Measurements from ENCODE around the gene CYB5RL. TPM values are rescaled to one million over a fixed set of nuclear protein-coding genes. Genes with fewer than 3 reads are reported as not detected.

Gene CYB5RL
- polyA plus RNA-seq, 1 donor (not counting 4 experiments of a cell fraction or from before 2014, with no cell fraction given) = 1.3 TPM

DNA sequence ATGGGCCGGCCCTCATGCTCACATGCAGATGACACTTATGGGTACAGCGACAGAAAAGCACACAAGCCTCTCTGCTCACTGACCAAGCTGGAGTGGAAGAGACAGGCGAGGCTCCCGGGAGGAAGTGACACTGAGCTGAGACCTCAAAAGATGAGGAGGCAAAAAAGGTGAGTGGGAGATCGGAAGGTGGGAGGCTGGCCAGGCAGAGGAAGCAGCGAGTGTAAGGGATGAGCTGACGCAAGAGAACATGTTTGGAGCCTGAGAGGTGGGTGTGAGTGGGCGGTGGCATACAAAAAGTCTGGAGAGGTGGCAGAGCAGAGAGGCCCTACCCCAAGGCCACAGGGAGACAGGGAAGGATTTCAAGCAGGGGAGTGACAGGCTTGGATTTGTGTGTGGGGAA is 28.8 kb downstream of the CYB5RL start:
- DNase-seq (ENCODE audit: low read depth, low spot score) = no peak

DNA sequence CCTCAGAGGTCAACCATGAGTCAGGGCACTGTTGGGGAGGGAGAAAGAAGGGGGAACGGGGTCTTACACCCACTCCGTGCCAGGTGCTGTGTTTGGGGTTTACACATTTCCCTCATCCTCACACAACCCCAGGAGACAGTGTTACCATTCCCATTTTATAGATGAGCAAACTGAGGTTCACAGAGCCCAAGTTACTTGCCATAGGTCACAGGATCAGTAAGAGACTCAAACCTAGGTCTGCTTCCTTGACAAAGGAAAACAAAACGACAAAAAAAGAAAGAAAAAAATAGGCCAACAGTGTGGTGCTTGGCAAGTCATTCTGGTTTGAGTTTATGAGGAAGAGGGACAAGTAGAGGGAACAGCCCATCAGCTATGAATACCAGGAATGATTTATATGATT is 30.8 kb downstream of the CYB5RL start:
- TF ChIP-seq EZH2 (IDR thresholded peaks at IDR 0.05; ENCODE audit: low read length) = no peak
- TF ChIP-seq, protein P1, sequence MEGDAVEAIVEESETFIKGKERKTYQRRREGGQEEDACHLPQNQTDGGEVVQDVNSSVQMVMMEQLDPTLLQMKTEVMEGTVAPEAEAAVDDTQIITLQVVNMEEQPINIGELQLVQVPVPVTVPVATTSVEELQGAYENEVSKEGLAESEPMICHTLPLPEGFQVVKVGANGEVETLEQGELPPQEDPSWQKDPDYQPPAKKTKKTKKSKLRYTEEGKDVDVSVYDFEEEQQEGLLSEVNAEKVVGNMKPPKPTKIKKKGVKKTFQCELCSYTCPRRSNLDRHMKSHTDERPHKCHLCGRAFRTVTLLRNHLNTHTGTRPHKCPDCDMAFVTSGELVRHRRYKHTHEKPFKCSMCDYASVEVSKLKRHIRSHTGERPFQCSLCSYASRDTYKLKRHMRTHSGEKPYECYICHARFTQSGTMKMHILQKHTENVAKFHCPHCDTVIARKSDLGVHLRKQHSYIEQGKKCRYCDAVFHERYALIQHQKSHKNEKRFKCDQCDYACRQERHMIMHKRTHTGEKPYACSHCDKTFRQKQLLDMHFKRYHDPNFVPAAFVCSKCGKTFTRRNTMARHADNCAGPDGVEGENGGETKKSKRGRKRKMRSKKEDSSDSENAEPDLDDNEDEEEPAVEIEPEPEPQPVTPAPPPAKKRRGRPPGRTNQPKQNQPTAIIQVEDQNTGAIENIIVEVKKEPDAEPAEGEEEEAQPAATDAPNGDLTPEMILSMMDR (optimal IDR thresholded peaks at IDR 0.05 in 1 of 3, IDR thresholded peaks at IDR 0.05 in 1 of 3, conservative IDR thresholded peaks at IDR 0.05 in 1 of 3; ENCODE audit: extremely low read depth in 1 of 3, insufficient read depth in 2 of 3, low read length in 3 of 3) = no peak

More for the DNA sequence above, 28.8 kb downstream of the CYB5RL start:
- H3K79me2 ChIP-seq (ENCODE audit: control insufficient read depth, insufficient read depth, low read length) = no peaks in the 10 kb centered on the region
- no peak overlapping the region for H2AFZ ChIP-seq (ENCODE audit: control insufficient read depth, low read length)
- no peak overlapping the region for H3K4me3 ChIP-seq (ENCODE audit: control insufficient read depth in 2 of 3, extremely low read depth in 1 of 3, insufficient read depth in 2 of 3, low read depth in 1 of 3, low read length in 3 of 3)
- no peak overlapping the region for H3K4me2 ChIP-seq (ENCODE audit: control insufficient read depth, extremely low read depth, insufficient read depth, low read depth, low read length)
- H3K36me3 ChIP-seq (ENCODE audit: control insufficient read depth in 2 of 2, extremely low read depth in 1 of 2, insufficient read depth in 2 of 2, low read length in 2 of 2) = no peaks in the 10 kb centered on the region
- H3K9ac ChIP-seq (ENCODE audit: control insufficient read depth, extremely low read depth, insufficient read depth, low read length) = no peak overlapping the region
- TF ChIP-seq, protein P1 (optimal IDR thresholded peaks at IDR 0.05 in 1 of 3, IDR thresholded peaks at IDR 0.05 in 1 of 3, conservative IDR thresholded peaks at IDR 0.05 in 1 of 3; ENCODE audit: extremely low read depth in 1 of 3, insufficient read depth in 2 of 3, low read length in 3 of 3) = no peak
- no peak for TF ChIP-seq EZH2 (IDR thresholded peaks at IDR 0.05; ENCODE audit: low read length)
- dilution Hi-C loops (cut with MboI; ENCODE audit: extremely low pct_ligation_motif_present, low sequenced_read_pairs) = no loop called here
- FAIRE-seq = no peak
- H3K4me1 ChIP-seq (ENCODE audit: control insufficient read depth, extremely low read depth, insufficient read depth, low read length) = peaks cover 23% of the 10 kb centered on the region
- peaks cover 3% of the 10 kb centered on the region for H3K9me1 ChIP-seq (ENCODE audit: control insufficient read depth, extremely low read depth, insufficient read depth, low read length)
- H3K27me3 ChIP-seq (ENCODE audit: control insufficient read depth, extremely low read depth, insufficient read depth, low read length) = no peaks in the 10 kb centered on the region
- H3K27ac ChIP-seq (ENCODE audit: control insufficient read depth, insufficient read depth, low read length) = no peak overlapping the region
- no peaks in the 10 kb centered on the region for H4K20me1 ChIP-seq (ENCODE audit: control insufficient read depth, extremely low read depth, insufficient read depth, low read length)
- H3K9me3 ChIP-seq (ENCODE audit: control insufficient read depth, low read depth, low read length) = no peaks in the 10 kb centered on the region

More for the DNA sequence above, 30.8 kb downstream of the CYB5RL start:
- Histone ChIP-seq H2AFZ (ENCODE audit: control insufficient read depth, low read length) (no peak overlapping the region), H3K4me3 (ENCODE audit: control insufficient read depth in 2 of 3, extremely low read depth in 1 of 3, insufficient read depth in 2 of 3, low read depth in 1 of 3, low read length in 3 of 3) (no peak overlapping the region), H3K9me3 (ENCODE audit: control insufficient read depth, low read depth, low read length) (no peaks in the 10 kb centered on the region), H4K20me1 (ENCODE audit: control insufficient read depth, extremely low read depth, insufficient read depth, low read length) (no peaks in the 10 kb centered on the region), H3K36me3 (ENCODE audit: control insufficient read depth in 2 of 2, extremely low read depth in 1 of 2, insufficient read depth in 2 of 2, low read length in 2 of 2) (no peaks in the 10 kb centered on the region), H3K4me1 (ENCODE audit: control insufficient read depth, extremely low read depth, insufficient read depth, low read length) (peaks cover 23% of the 10 kb centered on the region), H3K4me2 (ENCODE audit: control insufficient read depth, extremely low read depth, insufficient read depth, low read depth, low read length) (no peak overlapping the region), H3K27me3 (ENCODE audit: control insufficient read depth, extremely low read depth, insufficient read depth, low read length) (no peaks in the 10 kb centered on the region), H3K79me2 (ENCODE audit: control insufficient read depth, insufficient read depth, low read length) (no peaks in the 10 kb centered on the region), H3K9ac (ENCODE audit: control insufficient read depth, extremely low read depth, insufficient read depth, low read length) (no peak overlapping the region), H3K27ac (ENCODE audit: control insufficient read depth, insufficient read depth, low read length) (no peak overlapping the region), H3K9me1 (ENCODE audit: control insufficient read depth, extremely low read depth, insufficient read depth, low read length) (peaks cover 3% of the 10 kb centered on the region)
- dilution Hi-C loops (cut with MboI; ENCODE audit: extremely low pct_ligation_motif_present, low sequenced_read_pairs) = no loop called here
- FAIRE-seq = no peak
- DNase-seq (ENCODE audit: low read depth, low spot score) = no peak
